GM21390 (cell line): Measurements from ENCODE around the gene RTN4RL1.
"Not testable (repeated sequence)": the region's sequence is repeated elsewhere in the genome, so short reads cannot be mapped to it uniquely, and the experiment has no call there.

Experiments used
- ATAC-seq: cut with Tn5 transposase; IDR thresholded peaks from one replicate; pipeline ENCODE4 v1.9.1; 2021; ENCODE audit not compliant: unreplicated experiment

The RTN4RL1 gene

DNA sequence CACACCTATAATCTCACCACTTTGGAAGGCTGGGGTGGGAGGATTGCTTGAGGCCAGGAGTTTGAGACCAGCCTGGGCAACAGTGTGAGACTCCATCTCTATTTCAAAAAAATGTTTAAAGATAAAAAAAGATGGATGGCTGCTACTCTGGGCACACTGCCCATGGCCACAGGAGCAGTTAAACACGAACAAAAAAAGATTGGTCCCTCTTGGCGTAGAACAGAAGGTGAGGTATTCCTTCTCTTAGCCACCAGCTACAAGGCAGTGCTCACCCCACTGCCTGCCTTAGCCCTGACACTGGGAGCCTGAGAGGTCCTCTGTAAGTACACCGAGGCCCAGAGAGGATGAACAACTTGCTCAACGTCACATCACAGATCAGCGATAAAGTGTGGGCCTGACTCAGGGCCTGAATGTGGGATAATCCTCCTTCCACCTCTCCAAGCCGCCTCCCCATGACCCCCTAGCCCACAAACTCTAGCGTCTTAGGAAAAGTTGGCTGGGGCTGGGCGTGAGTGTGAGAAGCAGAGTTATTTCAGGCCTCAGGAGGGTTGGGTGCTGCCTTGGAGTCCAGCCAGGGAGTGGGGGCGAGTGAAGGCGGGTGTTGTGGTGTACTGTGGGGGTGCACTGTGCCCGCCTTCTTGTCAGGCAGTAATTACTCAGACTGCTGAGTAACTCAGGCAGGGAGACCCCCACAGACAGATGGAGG is 2.5 kb upstream of the RTN4RL1 start:
- ATAC-seq, result no peak

DNA sequence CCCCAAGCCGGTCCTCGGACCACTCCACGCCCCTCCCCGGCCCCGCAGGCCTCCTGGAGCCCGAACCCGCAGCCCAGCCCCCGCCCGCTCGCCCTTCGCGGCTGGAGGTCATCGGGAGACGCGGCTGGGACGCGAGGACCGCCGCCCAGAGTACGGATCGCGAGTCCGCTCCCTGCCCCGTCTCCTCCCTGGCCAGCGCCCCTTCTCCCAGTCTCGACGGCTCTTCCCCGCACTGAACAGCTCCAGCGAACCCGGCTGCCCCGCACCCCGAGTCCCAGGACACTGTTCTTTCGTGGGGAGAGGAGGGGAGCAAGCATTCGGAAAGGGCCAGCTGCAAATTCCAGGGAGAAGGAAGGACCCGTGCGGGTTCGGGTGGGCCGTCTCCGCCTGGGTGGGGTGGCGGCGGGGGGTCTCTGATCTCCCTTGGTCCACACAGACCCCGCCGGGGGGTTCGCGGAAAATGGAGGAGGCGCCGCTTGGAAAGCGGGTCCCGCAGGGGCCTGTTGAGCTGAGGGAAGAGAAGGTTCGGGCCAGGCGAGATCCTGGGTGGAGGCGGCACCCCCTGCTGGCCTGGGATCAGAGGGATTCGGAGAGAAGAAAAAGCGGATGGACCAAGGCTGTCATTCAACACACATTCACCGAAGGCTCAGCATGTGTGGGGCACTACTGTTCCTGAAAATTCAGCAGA is 632 bp upstream of the RTN4RL1 start:
- no peak for ATAC-seq

DNA sequence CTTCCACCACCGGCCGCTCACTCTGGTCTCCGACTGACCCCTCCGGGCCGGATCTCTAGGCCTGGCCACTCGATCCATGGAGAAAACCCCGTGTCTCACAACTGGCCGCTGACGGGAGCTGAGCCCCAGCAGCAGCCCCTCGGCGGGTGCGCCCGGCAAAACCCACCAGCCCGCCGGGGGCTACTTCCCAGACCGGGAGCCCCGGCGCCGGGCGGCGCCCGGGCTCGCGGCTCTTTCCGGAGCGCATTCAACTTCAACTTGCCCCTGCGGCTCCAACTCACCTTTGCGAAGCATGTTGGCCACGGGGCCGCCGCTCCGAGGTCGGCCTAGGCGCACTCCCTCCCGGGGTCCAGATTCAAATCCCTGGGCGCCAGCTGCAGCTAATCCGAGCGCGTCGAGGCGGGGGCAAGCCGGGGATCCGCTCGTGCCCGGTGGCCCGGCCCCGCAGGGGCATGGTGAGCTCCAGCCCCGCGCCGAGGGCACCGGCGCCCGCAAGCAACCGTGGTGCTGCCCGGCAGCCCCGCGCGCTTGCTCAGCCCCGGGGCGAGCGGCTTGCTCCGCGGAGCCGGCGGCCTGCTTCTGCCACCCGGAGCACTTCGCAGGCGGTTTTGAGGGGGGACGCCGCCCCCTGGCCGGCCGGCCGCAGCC is 438 bp downstream of the RTN4RL1 start:
- ATAC-seq, result no peak

DNA sequence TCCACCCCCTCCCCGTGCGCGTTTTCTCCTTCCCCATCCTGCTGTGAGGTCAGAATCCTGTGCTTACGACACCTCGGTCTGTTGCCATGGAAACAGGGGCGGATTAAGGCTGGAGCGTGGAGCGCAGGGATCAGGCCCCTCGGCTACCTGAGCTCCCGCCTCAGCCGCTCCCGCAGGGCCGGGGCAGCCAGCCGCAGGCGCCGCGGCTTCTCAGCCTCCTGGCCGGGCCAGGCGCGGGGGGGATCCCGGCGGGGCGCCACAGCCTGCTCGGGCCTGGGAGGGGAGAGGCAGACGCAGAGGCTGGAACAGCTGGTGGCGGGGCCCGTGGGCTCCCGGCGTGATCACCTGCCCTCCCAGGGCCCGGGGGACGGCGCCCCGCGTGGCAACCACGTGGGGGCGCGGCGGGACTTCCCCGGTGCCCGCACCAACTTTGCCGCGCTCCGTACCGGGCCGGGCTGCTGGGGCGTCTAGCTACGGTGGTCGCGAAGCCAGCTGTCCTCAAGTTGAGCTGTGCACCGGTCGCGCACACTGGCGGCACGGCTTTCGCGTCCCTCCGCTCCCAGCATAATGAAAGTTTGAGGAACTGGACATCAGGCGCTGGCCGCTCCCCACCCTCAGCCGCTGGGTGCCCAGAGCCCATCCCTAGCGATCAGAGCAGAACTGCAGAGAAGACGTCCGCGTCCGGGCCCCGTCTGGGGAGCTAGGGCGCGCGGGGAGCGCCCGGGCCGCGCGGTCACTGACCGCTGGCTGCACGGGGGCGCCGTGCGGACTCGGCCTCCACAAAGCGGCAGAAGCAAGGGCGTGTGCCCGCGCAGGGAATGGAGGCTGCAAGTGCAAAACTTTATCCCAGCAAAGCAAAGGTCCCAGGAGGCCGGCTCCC is 1.2 kb downstream of the RTN4RL1 start:
- ATAC-seq, result no peak

DNA sequence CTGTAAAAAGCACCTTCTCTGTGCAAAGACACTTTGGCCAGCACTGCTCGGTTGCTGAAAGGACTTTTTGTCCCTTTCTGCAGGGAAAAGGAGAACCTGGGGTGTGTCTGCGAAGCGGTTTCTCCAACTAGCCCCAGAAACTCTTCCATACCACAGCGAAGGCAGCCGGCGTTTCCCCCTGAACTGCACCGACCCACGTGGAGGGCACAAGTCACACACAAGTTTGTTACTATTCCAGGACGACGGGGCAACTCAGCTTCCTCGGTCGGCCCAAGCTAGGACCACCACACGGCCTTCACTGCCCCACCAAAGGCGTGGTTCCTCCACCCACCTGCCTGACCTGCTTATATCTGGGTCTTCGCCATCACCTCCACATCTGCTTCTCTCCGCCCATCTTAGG is 1.9 kb downstream of the RTN4RL1 start:
- no peak for ATAC-seq

DNA sequence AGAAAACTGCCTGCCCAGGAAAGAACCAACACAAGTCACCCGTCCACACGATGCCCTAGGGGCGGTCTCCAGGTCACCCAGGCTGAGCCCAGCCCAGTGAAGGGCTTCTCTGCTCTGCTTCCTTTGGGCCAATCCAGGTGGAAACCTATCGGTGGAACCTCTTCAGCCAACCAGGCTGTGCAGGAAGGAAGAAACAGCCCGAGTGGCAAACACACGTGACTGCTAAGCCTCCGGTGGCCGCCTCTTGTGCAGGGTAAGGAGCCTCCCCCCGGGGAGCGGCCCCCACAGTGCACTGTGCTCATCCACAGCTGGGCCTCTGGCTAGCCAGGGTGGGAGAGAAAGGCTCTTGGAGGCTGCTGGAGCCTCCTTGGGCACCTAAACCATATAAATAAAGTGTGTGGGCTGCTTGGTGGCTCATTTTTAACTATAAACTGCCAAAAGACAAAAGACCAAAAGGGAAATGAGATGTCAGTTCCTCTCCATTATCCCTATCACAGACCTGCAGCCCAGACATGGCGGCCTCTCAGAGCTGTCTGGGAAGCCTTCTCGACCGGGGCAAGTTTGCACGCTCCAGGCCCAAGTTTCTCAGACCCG is 2.4 kb downstream of the RTN4RL1 start:
- no peak for ATAC-seq

DNA sequence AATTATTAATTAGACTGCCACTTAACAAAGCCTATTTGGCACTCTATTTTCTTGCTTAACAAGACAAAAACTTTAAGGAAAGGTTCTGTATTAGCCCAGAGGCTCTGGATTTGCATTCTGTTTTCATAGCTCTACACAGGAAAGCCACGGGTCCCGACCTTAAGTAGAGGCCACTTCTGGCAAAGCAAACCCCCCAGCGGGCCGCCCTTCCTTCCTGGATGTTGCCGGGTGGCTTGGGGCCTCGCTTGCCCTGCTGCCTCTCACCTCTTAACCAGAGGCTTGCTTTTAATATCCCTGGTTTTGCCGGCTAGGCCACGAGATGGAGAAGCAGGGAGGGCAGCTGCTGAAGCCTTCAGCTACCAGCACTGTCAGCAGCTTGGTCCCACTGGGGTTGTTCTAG is 4.4 kb downstream of the RTN4RL1 start:
- no peak for ATAC-seq

DNA sequence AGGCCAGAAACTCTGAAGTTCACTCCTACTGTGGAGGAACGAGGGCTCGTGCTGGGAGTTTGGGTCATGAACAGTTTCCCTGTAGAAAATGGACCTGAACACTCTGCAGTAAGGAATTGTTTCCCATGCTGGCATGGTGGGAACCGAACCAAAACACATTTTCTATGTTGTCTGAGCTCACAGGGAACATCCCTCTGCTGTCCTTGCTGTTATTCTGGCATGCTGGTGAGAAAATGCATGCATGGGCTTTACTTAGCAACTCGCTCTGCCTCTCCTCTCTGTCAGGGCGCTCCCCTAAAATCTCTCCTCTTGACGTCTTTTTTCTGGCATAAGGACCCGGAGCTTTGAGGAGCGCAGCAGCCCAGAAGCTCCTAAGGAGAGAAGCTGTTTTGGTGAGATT is 5.4 kb downstream of the RTN4RL1 start:
- ATAC-seq, result no peak

DNA sequence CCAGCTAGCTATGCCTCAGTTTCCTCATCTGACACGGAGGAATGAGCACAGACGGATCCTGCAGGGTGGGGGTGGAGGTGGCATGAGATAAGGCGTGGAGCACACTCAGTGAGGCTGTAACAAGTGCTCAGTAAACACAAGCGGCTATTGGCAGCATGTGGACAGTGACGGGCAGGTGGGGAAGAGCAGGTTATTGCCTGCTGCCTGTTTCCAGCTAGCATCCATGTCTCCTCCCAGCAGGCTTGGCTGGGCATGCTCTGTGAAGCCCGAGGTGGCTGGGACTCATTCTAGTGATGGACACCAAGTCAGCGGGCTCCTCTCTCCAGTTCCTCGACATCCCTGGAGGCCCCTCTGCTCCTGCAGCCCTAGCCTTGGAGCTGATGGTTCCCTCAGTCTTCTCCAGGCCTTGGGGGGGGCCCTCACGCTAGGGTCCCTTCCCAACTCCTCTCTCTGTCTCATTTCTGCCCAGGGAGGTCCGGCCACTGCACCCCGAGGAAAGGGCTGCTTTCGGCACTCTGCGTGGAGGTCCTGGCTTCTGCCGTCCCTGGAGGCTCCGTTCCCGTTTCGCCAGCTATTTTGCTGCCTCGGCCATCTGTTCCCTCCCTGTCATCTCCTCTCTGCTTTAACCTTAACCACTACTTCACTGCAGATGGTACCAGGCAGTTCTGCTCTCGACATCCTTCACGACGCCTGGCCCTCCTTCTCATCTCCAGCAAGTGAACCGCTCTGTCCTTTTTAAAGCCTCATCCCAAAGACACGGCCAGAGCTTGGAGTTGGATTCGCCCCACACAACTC is 6.2 kb downstream of the RTN4RL1 start:
- no peak for ATAC-seq

DNA sequence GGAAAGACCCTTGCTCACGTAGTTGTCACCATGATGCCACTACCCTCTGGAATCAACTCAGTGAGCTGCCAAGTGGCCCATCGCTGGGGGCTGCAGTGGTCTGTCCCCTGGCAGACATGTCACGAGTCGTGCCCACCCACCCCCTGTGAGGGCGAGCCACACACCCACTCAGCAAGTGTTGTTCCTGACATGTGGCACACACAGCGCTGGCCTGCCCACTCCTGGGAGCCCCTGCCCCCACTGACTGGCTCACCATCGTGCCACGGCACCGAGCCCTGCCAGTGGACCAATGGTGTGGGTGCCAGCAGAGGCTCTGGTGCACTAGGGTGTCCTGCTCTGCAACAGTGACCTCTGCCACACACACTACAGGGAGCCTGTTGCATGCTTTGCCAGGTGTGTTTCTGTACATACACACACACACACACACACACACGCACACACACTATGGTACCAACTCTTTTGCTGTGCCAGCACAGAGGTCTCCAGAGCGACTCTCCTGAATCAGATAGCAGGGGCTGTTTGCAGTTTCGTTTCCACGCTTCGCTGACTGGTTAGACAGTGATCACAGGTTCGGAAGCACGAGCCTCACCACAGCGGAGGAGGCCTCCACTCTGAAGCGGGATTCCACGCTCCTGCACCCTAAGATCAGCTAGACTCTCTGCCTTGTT is 7.7 kb downstream of the RTN4RL1 start:
- ATAC-seq, result no peak

DNA sequence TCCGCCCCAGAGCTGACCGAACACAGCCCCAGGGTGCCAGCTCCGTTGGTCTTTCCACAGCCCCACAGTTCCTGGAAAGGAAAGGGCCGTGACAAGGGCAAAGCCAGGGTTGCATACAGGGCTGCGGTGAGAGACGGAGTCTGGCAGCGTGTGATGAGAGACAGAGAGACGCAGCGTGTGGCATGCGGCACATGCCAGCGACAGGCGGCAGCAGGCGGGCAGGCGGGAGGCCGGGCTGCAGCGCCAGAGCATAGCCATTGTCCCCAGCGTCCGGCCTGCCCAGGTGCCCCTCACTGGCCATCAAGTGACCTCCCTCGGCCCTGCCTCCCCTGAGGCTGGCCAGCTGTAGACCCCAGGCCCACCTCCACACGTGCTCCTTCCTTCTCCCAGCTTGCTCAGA is 8.6 kb downstream of the RTN4RL1 start:
- ATAC-seq, result no peak

DNA sequence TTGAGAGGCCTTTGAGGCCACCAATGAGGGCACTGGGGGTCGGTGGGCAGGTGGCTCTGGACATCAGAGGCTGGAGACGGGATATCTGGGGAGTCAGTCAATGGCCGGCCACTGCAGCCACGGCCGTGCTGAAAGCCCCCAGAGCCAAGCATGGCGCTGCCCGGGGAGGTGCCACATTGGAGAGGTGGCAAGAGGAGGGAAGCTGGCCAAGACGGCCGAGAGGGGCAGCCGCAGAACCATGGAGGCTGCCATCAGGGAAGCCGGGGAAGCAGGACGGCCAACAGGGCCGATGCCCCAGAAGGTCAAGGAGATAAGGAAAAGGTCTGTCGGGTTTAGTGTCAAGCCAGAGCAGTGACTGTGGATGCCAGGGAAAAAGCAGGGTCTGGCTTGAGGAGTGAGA is 9.8 kb downstream of the RTN4RL1 start:
- ATAC-seq, result no peak

DNA sequence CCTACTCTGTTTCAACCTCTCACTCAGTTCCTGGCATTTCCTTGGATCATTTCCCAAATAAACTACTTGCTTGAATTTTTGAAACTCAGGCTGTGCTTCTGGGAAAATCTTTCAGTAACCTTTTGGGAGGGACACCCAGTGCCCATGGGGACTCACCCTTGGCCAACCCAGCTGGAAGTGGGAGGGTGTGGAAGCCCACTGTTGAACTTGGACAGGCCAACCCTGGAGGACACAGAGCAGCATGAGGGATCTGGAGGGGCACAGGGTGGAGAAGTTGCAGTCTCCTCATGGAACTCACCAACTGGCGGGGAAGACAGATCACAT is 11.2 kb downstream of the RTN4RL1 start:
- ATAC-seq, result no peak

DNA sequence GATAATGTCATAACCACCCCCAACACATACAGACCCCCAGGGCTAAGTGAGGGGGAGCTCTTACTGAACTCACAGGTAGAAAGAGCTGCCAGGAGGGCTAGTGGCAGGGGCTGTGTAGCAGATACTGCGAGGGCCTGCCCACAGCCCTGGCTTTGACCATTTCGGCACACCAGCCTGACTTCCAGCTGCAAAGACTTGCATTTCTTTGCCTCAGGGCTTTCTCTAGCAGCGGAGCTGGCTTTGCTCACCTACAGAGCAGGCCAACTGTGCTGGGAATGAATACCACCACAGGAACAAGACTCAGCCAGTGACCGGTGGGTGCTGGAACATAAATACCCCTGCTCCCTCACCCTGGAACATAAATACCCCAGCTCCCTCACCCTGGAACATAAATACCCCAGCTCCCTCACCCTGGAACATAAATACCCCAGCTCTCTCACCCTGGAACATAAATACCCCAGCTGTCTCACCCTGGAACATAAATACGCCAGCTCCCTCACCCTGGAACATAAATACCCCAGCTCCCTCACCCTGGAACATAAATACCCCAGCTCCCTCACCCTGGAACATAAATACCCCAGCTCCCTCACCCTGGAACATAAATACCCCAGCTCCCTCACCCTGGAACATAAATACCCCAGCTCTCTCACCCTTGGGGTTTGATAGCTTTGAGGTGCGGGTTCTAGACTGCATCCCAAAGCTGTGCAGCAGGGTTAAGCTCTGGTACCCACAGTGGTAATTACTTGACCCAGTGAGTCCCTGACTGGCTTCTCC is 11.7 kb downstream of the RTN4RL1 start:
- ATAC-seq, result not testable (repeated sequence)

DNA sequence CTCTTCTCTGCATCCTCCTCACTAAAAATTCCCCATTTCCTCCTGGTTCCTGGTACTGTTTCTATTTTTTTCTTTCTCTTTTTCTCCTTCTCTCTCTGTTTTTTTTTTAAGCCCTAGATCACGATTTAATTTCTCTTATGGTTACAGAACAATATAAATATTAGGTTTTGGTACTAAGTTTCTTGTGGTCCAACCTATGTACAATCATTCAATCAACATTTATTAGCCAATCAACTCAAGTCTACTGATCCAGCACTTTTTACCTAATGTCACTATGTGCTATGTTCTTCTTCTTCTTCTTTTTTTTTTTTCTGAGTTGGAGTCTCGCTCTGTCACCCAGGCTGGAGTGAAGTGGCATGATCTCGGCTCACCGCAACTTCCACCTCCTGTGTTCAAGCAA is 12.6 kb downstream of the RTN4RL1 start:
- ATAC-seq, result no peak

DNA sequence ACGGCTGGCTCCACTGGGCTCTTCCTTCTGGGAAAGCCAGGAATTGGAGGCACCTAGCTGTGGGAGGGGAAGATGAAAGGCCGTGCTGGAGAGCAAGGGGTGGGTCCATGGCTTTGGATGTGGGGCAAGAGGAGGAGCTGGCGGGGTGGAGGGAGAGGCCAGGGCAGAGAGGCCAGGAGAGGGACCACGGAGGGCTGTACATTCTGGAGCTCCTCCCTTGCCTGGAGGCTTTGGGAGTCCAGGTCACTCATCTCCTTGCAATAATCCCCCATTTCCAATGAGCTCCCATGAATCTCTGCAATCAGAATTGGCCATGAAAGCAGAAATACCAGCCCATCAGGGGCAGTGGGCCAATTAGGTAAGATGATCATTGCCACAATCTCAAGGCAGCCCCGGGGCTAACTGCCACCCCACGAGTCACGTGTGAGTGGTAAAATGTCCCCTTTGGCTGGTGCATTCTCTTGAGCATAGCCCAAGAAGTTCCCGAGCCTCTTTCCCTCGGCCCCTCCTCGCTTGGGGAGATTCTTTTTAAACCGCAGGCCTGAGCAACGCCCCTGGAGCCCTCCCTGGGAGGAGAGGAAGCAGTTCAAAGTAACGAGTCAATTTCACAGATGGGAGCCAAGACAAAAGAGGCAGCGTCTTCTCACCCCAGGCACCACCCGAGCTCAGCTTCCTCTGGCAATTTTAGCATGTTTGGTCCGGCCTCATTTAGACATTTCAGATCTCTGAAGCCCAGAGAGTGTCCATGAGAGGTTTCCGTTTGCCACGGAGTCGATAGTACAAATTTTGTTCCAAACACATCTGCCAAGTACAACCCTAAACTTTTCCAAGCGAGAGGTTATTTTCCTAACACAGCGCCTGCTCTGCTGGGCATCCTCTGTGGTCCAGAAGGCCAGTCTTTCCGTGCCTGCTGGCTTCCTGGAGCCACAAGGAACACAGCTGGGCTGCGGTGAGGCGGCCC is 13.4 kb downstream of the RTN4RL1 start:
- ATAC-seq, result no peak

DNA sequence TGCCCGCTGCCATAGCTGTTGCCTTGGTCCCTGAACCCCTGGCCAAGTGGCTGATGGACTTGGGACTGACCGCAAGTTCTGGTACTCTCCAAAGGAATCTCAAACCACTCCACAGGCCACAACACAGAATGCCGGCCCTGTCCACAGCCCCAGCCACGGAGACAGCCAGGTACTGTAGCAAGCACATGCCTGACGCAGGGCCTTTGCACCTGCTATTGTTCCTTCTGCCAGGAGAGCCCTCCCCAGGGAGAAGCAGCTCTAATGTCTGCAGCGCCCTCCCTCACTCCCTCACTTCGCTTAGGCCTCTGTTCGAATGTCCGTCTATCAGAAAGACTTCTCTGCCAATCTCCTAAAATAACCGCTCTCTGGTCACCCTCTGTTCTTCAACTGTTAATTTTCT is 15.4 kb downstream of the RTN4RL1 start:
- ATAC-seq, result no peak
